CD4-positive, alpha-beta T cell (primary cell): ENCODE data around the gene SLC5A2. TPM values are rescaled to one million over a fixed set of nuclear protein-coding genes. Genes with fewer than 3 reads are reported as not detected.

ENCODE experiments used
- ATAC-seq: fragments of 200-7000 bp; cut with Tn5 transposase; one replicate; pipeline ENCODE4 v1.10.0; 2022; ENCODE audit warnings: mild to moderate bottlenecking; ENCODE audit not compliant: poor library complexity
- CTCF ChIA-PET: fragments of 350-600 bp; sonication (Branson Sonifier 250); formaldehyde crosslinking; loops from one replicate; lab custom pipeline; 2021; ENCODE audit warnings: antibody characterized with exemption, inconsistent platforms; lab: Charles Lee
- POLR2A ChIA-PET: fragments of 350-600 bp; sonication (Branson Sonifier 250); formaldehyde crosslinking; loops from one replicate; lab custom pipeline; 2021; ENCODE audit warnings: antibody characterized with exemption, inconsistent platforms; lab: Charles Lee
- DNase-seq, 14 experiments: peaks; one replicate each; pipeline ENCODE4 v3.0.0-alpha.2; 2013 to 2020; ENCODE audit warnings: mixed read lengths in 2 of 14
- H3K27ac ChIP-seq, 2 donors: one replicate each; pipeline versions ENCODE4 v1.5.1 to v1.7.0; 2013; ENCODE audit warnings: low read length in 2 of 2, low read depth in 1 of 2, mild to moderate bottlenecking in 1 of 2
- H3K27me3 ChIP-seq, 2 experiments: 1 replicate in 1 of 2; 2 replicates in 1 of 2; pipeline versions ENCODE4 v1.6.1 to v1.7.0; 2013; ENCODE audit warnings: low read length in 2 of 2, control low read depth in 1 of 2, mild to moderate bottlenecking in 1 of 2, moderate library complexity in 1 of 2; ENCODE audit not compliant: insufficient read depth in 2 of 2, control insufficient read depth in 1 of 2
- H3K36me3 ChIP-seq: one replicate; pipeline ENCODE4 v1.6.1; 2013; ENCODE audit warnings: low read length, control low read depth; ENCODE audit not compliant: insufficient read depth
- H3K4me1 ChIP-seq: one replicate; pipeline ENCODE4 v1.6.1; 2013; ENCODE audit warnings: low read length, control low read depth; ENCODE audit not compliant: insufficient read depth
- H3K4me3 ChIP-seq: one replicate; pipeline ENCODE4 v1.5.1; 2013; ENCODE audit warnings: mild to moderate bottlenecking, low read length, moderate library complexity
- H3K9me3 ChIP-seq, 2 experiments: 1 replicate in 1 of 2; 2 replicates in 1 of 2; pipeline versions ENCODE4 v1.6.1 to v1.7.0; 2013; ENCODE audit warnings: low read length in 2 of 2, mild to moderate bottlenecking in 2 of 2, control low read depth in 1 of 2, moderate library complexity in 1 of 2; ENCODE audit not compliant: control insufficient read depth in 1 of 2, insufficient read depth in 1 of 2
- H3K27ac Mint-ChIP-seq: one replicate; pipeline ENCODE4 v1.8.0; 2020; ENCODE audit warnings: mixed read lengths
- H3K27me3 Mint-ChIP-seq: one replicate; pipeline ENCODE4 v1.8.0; 2021; ENCODE audit warnings: mixed read lengths
- H3K36me3 Mint-ChIP-seq: one replicate; pipeline ENCODE4 v1.8.0; 2021; ENCODE audit warnings: low read depth, mixed read lengths
- H3K4me1 Mint-ChIP-seq: one replicate; pipeline ENCODE4 v1.8.0; 2021; ENCODE audit warnings: low read depth, mixed read lengths
- H3K4me3 Mint-ChIP-seq: one replicate; pipeline ENCODE4 v1.8.0; 2020; ENCODE audit warnings: mild to moderate bottlenecking, mixed read lengths
- H3K9me3 Mint-ChIP-seq: one replicate; pipeline ENCODE4 v1.8.0; 2020; ENCODE audit warnings: mixed read lengths
- intact Hi-C, 2 experiments: fragments of 100-400 bp; cut with DNase I in 1 of 2; cut with micrococcal nuclease in 1 of 2; formaldehyde crosslinking; loops; one replicate each; pipeline versions ENCODE4 v1.15.1 to v1.9.0; 2023 to 2025; cut with DNase I, micrococcal nuclease
- total RNA-seq, 174 experiments: library from RNA in 2 of 174; stranded (reverse) in 2 of 174; gene quantifications; one replicate each; pipeline ENCODE4 v1.2.3 and lab custom pipeline; 2021 to 2026
- TF ChIP-seq, protein P1 (sequence below): fragments of 200-600 bp; IDR thresholded peaks from one replicate; pipeline ENCODE4 v1.8.0; 2022; ENCODE audit warnings: antibody characterized with exemption, mild to moderate bottlenecking

The SLC5A2 gene
- total RNA-seq, 2 experiments from 2014 or later, result 4.1 to 5.3 TPM

DNA sequence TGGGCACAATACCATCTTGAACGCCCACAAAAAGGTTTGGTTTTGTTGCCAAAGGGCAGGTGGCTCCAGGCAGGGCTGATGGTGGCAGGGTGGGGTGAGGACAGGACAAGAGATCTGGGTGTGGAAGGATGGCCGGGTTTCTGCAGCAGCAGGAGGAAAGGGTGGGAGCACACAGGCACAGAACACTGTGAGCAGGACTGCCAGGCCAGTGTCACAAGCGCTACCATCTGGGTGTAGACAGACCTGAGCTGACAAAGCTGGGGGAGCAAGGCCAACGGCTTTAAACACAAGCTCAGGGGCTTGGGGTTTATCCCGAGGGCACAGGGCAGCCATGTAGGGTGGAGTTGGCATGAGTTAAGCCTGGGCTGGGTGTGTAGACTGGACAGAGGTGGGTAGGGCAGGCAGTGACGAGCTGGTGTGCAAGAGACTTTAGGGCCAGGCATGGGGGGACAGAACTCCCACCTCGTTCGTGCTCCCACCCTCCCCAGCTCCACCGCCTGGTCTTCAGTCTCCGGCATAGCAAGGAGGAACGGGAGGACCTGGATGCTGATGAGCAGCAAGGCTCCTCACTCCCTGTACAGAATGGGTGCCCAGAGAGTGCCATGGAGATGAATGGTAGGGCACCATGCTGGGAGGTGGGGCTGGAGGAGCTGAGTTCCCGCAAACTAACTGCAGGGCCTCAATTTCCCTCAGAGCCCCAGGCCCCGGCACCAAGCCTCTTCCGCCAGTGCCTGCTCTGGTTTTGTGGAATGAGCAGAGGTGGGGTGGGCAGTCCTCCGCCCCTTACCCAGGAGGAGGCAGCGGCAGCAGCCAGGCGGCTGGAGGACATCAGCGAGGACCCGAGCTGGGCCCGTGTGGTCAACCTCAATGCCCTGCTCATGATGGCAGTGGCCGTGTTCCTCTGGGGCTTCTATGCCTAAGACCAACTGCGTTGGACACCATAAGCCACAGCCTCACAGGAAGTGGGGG, 7.0 kb downstream of the SLC5A2 start:
- peaks cover 16% of the 10 kb centered on the region for H3K36me3 ChIP-seq
- Mint-ChIP-seq H3K36me3 (peaks cover 39% of the 10 kb centered on the region), H3K9me3 (no peaks in the 10 kb centered on the region), H3K27ac (peak overlapping the region; percentile 58), H3K4me1 (peaks cover 13% of the 10 kb centered on the region), H3K4me3 (peak overlapping the region; percentile 73), H3K27me3 (no peaks in the 10 kb centered on the region)
- ChIA-PET CTCF (no interaction called here), POLR2A (interaction anchor here (4.0 to 5.7 kb wide), 3 partner anchors 13 to 30 kb away, joined by 32 to 47 read pairs (median 45); partner anchors contain the start of genes ARMC5 and RUSF1)
- H3K27me3 ChIP-seq, result no peaks in the 10 kb centered on the region
- H3K4me1 ChIP-seq, result peaks cover 27% of the 10 kb centered on the region
- TF ChIP-seq, protein P1, sequence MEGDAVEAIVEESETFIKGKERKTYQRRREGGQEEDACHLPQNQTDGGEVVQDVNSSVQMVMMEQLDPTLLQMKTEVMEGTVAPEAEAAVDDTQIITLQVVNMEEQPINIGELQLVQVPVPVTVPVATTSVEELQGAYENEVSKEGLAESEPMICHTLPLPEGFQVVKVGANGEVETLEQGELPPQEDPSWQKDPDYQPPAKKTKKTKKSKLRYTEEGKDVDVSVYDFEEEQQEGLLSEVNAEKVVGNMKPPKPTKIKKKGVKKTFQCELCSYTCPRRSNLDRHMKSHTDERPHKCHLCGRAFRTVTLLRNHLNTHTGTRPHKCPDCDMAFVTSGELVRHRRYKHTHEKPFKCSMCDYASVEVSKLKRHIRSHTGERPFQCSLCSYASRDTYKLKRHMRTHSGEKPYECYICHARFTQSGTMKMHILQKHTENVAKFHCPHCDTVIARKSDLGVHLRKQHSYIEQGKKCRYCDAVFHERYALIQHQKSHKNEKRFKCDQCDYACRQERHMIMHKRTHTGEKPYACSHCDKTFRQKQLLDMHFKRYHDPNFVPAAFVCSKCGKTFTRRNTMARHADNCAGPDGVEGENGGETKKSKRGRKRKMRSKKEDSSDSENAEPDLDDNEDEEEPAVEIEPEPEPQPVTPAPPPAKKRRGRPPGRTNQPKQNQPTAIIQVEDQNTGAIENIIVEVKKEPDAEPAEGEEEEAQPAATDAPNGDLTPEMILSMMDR, result no peak
- intact Hi-C loops, result loop anchor here in 1 of 2 experiments (10.0 kb wide), 1 partner anchor 225 kb away; a partner anchor contains a TSS
- DNase-seq (no peak), ATAC-seq (no peak)
- no peak overlapping the region for H3K4me3 ChIP-seq
- no peak overlapping the region for H3K27ac ChIP-seq
- no peaks in the 10 kb centered on the region for H3K9me3 ChIP-seq

DNA sequence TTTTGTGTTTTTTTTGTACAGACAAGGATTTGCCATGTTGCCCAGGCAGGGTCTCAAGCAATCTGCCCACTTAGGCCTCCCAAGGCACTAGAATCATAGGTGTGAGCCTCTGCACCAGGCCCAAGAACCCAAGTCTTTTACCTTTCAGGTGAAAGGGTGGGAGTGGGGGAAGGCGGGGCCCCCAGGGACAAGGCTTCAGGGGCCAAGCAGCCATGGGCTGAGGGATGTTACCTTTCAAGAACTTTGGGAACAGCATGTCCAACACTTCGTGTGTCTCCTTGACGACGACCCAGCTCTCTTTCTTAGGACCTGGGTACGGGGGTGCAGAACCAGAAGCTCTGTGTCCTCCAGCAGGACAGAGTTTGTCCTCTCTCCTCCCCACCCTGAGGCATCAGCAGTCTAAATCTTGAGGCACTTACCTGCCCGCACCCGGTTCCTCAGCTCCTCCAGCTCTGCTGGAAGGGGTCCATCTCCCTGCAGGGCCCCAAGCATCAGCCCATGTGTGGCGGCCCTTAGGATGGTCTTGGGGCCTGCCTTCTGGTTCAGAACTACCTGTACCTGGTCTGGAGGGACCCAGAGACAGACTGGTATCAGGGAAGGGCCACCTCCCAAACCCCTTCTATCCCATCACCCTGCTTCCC, 9.0 kb downstream of the SLC5A2 start:
- Histone ChIP-seq H3K27ac (no peak overlapping the region), H3K36me3 (peaks cover 31% of the 10 kb centered on the region), H3K9me3 (no peaks in the 10 kb centered on the region), H3K4me3 (no peak overlapping the region), H3K4me1 (peaks cover 16% of the 10 kb centered on the region), H3K27me3 (no peaks in the 10 kb centered on the region)
- no peak for ATAC-seq
- H3K4me1 Mint-ChIP-seq, result peaks cover 7% of the 10 kb centered on the region
- H3K9me3 Mint-ChIP-seq, result no peaks in the 10 kb centered on the region
- H3K27me3 Mint-ChIP-seq, result no peaks in the 10 kb centered on the region
- DNase-seq, result no peak
- TF ChIP-seq, protein P1, result no peak
- CTCF ChIA-PET, result no interaction called here
- H3K4me3 Mint-ChIP-seq, result peak overlapping the region; percentile 67
- peaks cover 55% of the 10 kb centered on the region for H3K36me3 Mint-ChIP-seq
- POLR2A ChIA-PET, result interaction anchor here (1.1 to 1.7 kb wide), 2 partner anchors 17 to 31 kb away, joined by 3 to 7 read pairs; partner anchors contain the start of gene RUSF1
- intact Hi-C loops, result no loop called here
- no peak overlapping the region for H3K27ac Mint-ChIP-seq

DNA sequence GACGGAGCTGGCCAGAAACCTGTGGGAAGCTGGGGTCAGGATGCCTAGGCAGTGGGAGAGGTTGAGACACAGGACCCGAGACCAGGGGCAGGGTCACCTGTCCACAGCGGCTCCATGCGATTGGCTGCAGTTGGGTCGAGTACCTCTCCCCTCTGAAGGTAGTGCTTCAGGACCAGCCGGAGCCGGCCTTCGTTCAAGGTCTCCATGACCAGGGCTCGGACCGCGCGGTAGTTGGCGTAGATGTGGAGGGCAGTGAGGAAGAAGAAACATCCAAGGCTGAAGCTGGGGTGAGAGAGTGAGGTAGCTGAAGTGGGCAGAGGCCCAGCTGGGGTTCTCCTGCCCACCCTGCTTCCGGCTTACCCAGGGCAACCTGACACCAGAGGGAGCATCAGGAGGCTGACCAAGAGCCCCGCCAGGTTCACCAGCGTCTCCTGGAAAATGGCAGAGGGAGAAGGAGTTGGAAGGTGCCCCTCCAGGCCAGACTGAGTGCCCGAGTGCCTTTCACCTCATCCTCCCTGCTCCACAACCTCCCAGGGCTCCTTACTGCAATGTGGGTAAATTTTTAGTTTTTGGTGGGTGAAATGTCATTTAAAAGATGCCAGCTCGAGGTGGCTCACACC, 10.7 kb downstream of the SLC5A2 start:
- TF ChIP-seq, protein P1, result no peak
- H3K4me1 ChIP-seq, result no peaks in the 10 kb centered on the region
- peaks cover 47% of the 10 kb centered on the region for H3K36me3 ChIP-seq
- H3K4me1 Mint-ChIP-seq, result no peaks in the 10 kb centered on the region
- H3K4me3 ChIP-seq, result no peak overlapping the region
- DNase-seq, result no peak
- intact Hi-C loops, result no loop called here
- no peak for ATAC-seq
- no peak overlapping the region for H3K27ac Mint-ChIP-seq
- H3K9me3 ChIP-seq, result no peaks in the 10 kb centered on the region
- no peak overlapping the region for H3K4me3 Mint-ChIP-seq
- no peaks in the 10 kb centered on the region for H3K27me3 Mint-ChIP-seq
- H3K9me3 Mint-ChIP-seq, result no peaks in the 10 kb centered on the region
- ChIA-PET POLR2A (no interaction called here), CTCF (no interaction called here)
- H3K36me3 Mint-ChIP-seq, result peaks cover 67% of the 10 kb centered on the region
- H3K27me3 ChIP-seq, result no peaks in the 10 kb centered on the region
- no peak overlapping the region for H3K27ac ChIP-seq
